Measurements from ENCODE around the gene SMAP2.

Gene SMAP2

GRCh38 chr1:40423264-40423642 is 49.7 kb downstream of the SMAP2 start:
- no peak for DNase-seq

GRCh38 chr1:40423951-40424618 is 50.6 kb downstream of the SMAP2 start:
- DNase-seq = no peak

GRCh38 chr1:40425198-40425597 is 51.7 kb downstream of the SMAP2 start:
- DNase-seq = no peak

- DNase-seq = no peak
These were observed 57.9 kb downstream of the SMAP2 start for GRCh38 chr1:40431385-40431784.

- no peak for DNase-seq
These were observed 59.3 kb downstream of the SMAP2 start for GRCh38 chr1:40432644-40433390.

GRCh38 chr1:40435471-40435870 is 61.9 kb downstream of the SMAP2 start:
- DNase-seq = no peak

GRCh38 chr1:40435876-40436275 is 62.3 kb downstream of the SMAP2 start:
- no peak for DNase-seq

GRCh38 chr1:40438391-40439015 is 65.0 kb downstream of the SMAP2 start:
- peak; percentile 31 for DNase-seq

GRCh38 chr1:40439247-40439646 is 65.7 kb downstream of the SMAP2 start:
- DNase-seq = no peak

- DNase-seq = peak; percentile 94
These were observed 76.4 kb downstream of the SMAP2 start, which contains the start of gene ZFP69B for GRCh38 chr1:40449684-40450494. ZFP69B (plus strand) TSS chr1:40450476; CDS start chr1:40450962, 486 bp downstream.

- peak; percentile 75 for DNase-seq
These were observed 77.1 kb downstream of the SMAP2 start for GRCh38 chr1:40450495-40451237.

GRCh38 chr1:40451238-40451585 is 77.7 kb downstream of the SMAP2 start:
- DNase-seq = no peak

- DNase-seq = no peak
These were observed 81.3 kb downstream of the SMAP2 start for GRCh38 chr1:40454873-40455272.

- DNase-seq = no peak
These were observed 89.5 kb downstream of the SMAP2 start for GRCh38 chr1:40462956-40463590.

- DNase-seq = no peak
These were observed 95.8 kb downstream of the SMAP2 start for GRCh38 chr1:40469327-40469726.

Measured in EL (cell line).